ENCODE measurements around the gene PCSK6. TPM values are rescaled to one million over a fixed set of nuclear protein-coding genes. Genes with fewer than 3 reads are reported as not detected.
A peak's percentile ranks its signal among the peaks of the same experiment; 100 is the strongest.

Gene PCSK6
- polyA plus RNA-seq, 3 donors: 0.05 to 0.10 TPM; not detected in 1

GRCh38 chr15:101436526-101436925 is 53.0 kb downstream of the PCSK6 start:
- intact Hi-C loops (cut with micrococcal nuclease): no loop called here
- no peak for DNase-seq
- H3K4me2 ChIP-seq (replicated peaks; ENCODE audit: extremely low read depth, low read length, poor library complexity, severe bottlenecking): no peak overlapping the region
- no peaks in the 10 kb centered on the region for H3K9me3 Mint-ChIP-seq
- no peak overlapping the region for H3K9ac ChIP-seq (ENCODE audit: insufficient read depth, low read length, poor library complexity, severe bottlenecking)
- H3K9me3 ChIP-seq (replicated peaks in 1 of 2; ENCODE audit: control insufficient read depth in 1 of 2, insufficient read depth in 1 of 2, low read length in 2 of 2): no peaks in the 10 kb centered on the region
- H3K4me3 ChIP-seq (replicated peaks in 1 of 3; ENCODE audit: low read depth in 2 of 3, low read length in 3 of 3): no peak overlapping the region
- no peak overlapping the region for H3K27ac ChIP-seq (ENCODE audit: low read depth in 1 of 2, low read length in 2 of 2)
- H3K4me1 ChIP-seq (ENCODE audit: control insufficient read depth in 1 of 2, insufficient read depth in 2 of 2, low read length in 2 of 2): no peaks in the 10 kb centered on the region
- no peak for TF ChIP-seq CTCF (IDR thresholded peaks at IDR 0.05)
- peaks cover 15 to 25% (median 19%) of the 10 kb centered on the region in 3 donors for H3K27me3 Mint-ChIP-seq (ENCODE audit: low read depth in 3 of 3)
- 96% methylated on average over 3 of the region's 9 CpGs for WGBS (ENCODE audit: insufficient coverage)
- H3K36me3 Mint-ChIP-seq: no peaks in the 10 kb centered on the region
- no peaks in the 10 kb centered on the region for H3K36me3 ChIP-seq (replicated peaks in 1 of 2; ENCODE audit: control insufficient read depth in 1 of 2, insufficient read depth in 2 of 2, low read length in 2 of 2)
- no peaks in the 10 kb centered on the region for H3K79me2 ChIP-seq (ENCODE audit: insufficient read depth, low read length)
- no peak overlapping the region for H2AFZ ChIP-seq (ENCODE audit: insufficient read depth, low read depth, low read length, poor library complexity, severe bottlenecking)
- no peak overlapping the region for H3K4me3 Mint-ChIP-seq
- no peaks in the 10 kb centered on the region for H3K27me3 ChIP-seq (ENCODE audit: control insufficient read depth in 2 of 2, insufficient read depth in 2 of 2, low read length in 2 of 2)
- no peaks in the 10 kb centered on the region for H4K20me1 ChIP-seq (ENCODE audit: insufficient read depth, low read length)
- peaks cover 3% of the 10 kb centered on the region for H3K4me1 Mint-ChIP-seq
- H3K27ac Mint-ChIP-seq: peak overlapping the region in 2 of 7 donors; percentile 35 to 66

GRCh38 chr15:101435761-101436160 is 53.7 kb downstream of the PCSK6 start:
- no peak overlapping the region for H3K4me2 ChIP-seq (replicated peaks; ENCODE audit: extremely low read depth, low read length, poor library complexity, severe bottlenecking)
- no peak for DNase-seq
- H3K4me1 Mint-ChIP-seq: no peaks in the 10 kb centered on the region
- no peaks in the 10 kb centered on the region for H3K36me3 ChIP-seq (replicated peaks in 1 of 2; ENCODE audit: control insufficient read depth in 1 of 2, insufficient read depth in 2 of 2, low read length in 2 of 2)
- H3K27ac Mint-ChIP-seq: no peak overlapping the region
- H3K4me1 ChIP-seq (ENCODE audit: control insufficient read depth in 1 of 2, insufficient read depth in 2 of 2, low read length in 2 of 2): no peaks in the 10 kb centered on the region
- no peak overlapping the region for H2AFZ ChIP-seq (ENCODE audit: insufficient read depth, low read depth, low read length, poor library complexity, severe bottlenecking)
- intact Hi-C loops (cut with micrococcal nuclease): no loop called here
- TF ChIP-seq CTCF (IDR thresholded peaks at IDR 0.05): no peak
- H3K27me3 Mint-ChIP-seq (ENCODE audit: low read depth in 3 of 3): peaks cover 12 to 27% (median 14%) of the 10 kb centered on the region in 3 donors
- WGBS (ENCODE audit: insufficient coverage): 68% methylated on average over 5 of the region's 7 CpGs
- H3K9me3 ChIP-seq (replicated peaks in 1 of 2; ENCODE audit: control insufficient read depth in 1 of 2, insufficient read depth in 1 of 2, low read length in 2 of 2): no peaks in the 10 kb centered on the region
- no peak overlapping the region for H3K9ac ChIP-seq (ENCODE audit: insufficient read depth, low read length, poor library complexity, severe bottlenecking)
- H3K4me3 ChIP-seq (replicated peaks in 1 of 3; ENCODE audit: low read depth in 2 of 3, low read length in 3 of 3): no peak overlapping the region
- H3K4me3 Mint-ChIP-seq: no peak overlapping the region
- no peaks in the 10 kb centered on the region for H4K20me1 ChIP-seq (ENCODE audit: insufficient read depth, low read length)
- H3K36me3 Mint-ChIP-seq: no peaks in the 10 kb centered on the region
- H3K27me3 ChIP-seq (ENCODE audit: control insufficient read depth in 2 of 2, insufficient read depth in 2 of 2, low read length in 2 of 2): no peaks in the 10 kb centered on the region
- H3K27ac ChIP-seq (ENCODE audit: low read depth in 1 of 2, low read length in 2 of 2): no peak overlapping the region
- no peaks in the 10 kb centered on the region for H3K79me2 ChIP-seq (ENCODE audit: insufficient read depth, low read length)
- H3K9me3 Mint-ChIP-seq: no peaks in the 10 kb centered on the region

Data from CD14-positive monocyte (primary cell).